GM12892 (cell line): ENCODE measurements around the gene POU1F1.
"Not testable (repeated sequence)": the region's sequence is repeated elsewhere in the genome, so short reads cannot be mapped to it uniquely, and the experiment has no call there.

Experiments
- POLR2A ChIP-seq: IDR thresholded peaks from 2 replicates; pipeline ENCODE4 v1.6.1; 2011; ENCODE audit warnings: low read depth, low read length, control low read depth
- POLR2AphosphoS5 ChIP-seq: IDR thresholded peaks from 2 replicates; pipeline ENCODE4 v1.6.1; 2011; ENCODE audit warnings: low read depth, low read length, control low read depth
- TAF1 ChIP-seq: IDR thresholded peaks from 2 replicates; pipeline ENCODE4 v1.6.1; 2011; ENCODE audit warnings: low read depth, mild to moderate bottlenecking, control low read depth, low read length, borderline replicate concordance

DNA sequence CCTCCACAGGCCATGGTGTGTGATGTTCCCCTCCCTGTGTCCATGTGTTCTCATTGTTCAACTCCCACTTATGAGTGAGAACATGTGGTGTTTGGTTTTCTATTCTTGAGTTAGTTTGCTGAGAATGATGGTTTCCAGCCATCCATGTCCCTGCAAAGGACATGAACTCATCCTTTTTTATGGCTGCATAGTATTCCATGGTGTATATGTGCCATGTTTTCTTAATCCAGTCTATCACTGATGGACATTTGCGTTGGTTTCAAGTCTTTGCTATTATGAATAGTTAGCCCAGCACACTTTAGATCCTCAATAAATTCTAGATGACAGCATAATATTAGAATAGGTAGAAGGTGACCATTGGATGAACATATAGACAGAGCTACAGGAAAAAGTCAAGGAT is 28.6 kb upstream of the POU1F1 start:
- TF ChIP-seq POLR2A, TAF1, POLR2AphosphoS5: not testable (repeated sequence)
